OCI-M2 (cell line): ENCODE data around the gene FBXO8.
"Not testable (repeated sequence)": the region's sequence is repeated elsewhere in the genome, so short reads cannot be mapped to it uniquely, and the experiment has no call there.

Experiments
- DNase-seq: peaks from one replicate; lab custom pipeline; 2025; ENCODE audit not compliant: unreplicated experiment; lab: John Stamatoyannopoulos, UW

FBXO8 gene, protein sequence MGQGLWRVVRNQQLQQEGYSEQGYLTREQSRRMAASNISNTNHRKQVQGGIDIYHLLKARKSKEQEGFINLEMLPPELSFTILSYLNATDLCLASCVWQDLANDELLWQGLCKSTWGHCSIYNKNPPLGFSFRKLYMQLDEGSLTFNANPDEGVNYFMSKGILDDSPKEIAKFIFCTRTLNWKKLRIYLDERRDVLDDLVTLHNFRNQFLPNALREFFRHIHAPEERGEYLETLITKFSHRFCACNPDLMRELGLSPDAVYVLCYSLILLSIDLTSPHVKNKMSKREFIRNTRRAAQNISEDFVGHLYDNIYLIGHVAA

DNA sequence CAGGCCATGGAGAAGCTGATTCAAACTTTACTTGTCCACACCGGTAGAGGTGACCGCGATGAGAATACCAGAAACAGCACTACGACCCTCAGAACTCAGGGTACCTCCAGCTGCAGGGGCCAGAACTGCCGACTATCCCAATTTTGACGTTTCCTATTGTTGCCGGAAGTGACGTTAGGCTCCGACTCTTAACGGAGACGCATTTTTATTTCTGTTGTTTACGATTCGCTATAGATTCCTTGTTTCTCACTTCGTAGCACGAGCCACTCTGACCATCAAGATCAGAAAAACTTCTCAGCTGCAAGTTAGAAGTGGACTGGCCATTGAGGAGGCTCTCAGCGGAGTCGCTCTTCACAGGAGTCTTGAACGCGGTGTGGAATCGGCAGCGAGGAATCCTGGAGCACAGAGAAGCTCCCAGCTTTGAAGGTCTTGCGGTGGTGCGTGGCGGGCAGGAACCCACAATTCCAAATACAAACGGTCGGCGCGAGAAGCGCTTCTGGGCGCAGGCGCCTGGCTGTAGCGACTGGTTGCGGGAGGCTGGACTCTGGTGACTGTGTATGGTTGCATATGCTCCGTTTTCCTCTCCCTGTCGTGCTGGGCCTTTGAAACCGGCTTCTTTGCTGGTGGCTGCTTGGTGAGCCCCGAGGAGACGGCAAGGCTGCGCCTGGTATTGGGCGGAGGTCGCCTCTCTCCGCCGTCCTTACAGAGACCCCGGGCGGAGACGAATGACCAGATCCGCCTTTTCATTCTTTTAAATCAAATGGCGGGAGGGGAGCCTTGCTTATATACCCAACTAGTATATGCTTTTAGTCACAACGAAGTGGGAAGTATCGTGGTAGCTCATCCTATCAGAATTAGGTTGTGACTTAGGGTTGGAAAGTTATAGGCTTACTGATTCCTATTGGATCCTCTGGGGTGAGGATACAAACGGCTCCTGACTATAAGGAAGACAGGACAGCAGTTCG, at the start of gene FBXO8, which contains the start of gene CEP44:
Gene FBXO8 (minus strand): TSS at position 161 of the 965 bp plus-strand sequence. CDS start 20,575 bp downstream, outside the sequence.
Gene CEP44 (plus strand): TSS at position 405 of the 965 bp plus-strand sequence. CDS start 15,211 bp downstream, outside the sequence.
- DNase-seq, result peak; percentile 28

DNA sequence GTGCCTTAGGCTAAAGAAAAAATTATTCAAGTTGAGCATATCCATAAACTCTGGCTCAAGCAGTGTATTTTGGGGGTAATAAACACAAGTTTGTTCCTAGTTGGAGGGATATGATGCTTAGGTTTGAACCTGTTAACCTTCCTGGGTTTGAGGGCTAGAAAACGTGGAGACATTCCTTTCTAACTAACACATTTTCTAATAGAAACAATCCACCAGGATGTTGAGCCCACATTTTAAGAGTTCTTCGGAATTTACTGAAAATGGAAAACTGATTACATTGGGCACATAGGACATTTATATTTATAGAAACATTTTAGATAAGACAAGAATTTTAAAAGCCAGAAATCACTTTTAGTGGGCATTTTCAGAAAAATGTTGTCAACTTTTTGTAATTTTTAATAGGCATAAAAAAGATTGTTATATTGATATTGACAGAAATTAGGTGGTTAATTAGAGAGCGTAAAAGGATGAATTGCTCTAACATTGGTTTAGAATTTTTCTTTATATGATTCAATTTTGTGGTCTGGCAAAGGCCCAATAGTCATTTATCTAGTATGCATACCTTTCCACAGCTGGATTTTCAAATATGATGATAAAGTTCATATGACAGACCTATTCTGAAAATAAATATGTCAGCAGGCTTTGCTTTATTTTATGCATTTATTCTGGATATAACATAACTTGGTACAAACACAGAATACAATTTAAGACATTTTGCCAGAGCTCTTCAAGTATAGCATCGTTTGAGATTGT, 49.5 kb upstream of the FBXO8 start:
- no peak for DNase-seq

DNA sequence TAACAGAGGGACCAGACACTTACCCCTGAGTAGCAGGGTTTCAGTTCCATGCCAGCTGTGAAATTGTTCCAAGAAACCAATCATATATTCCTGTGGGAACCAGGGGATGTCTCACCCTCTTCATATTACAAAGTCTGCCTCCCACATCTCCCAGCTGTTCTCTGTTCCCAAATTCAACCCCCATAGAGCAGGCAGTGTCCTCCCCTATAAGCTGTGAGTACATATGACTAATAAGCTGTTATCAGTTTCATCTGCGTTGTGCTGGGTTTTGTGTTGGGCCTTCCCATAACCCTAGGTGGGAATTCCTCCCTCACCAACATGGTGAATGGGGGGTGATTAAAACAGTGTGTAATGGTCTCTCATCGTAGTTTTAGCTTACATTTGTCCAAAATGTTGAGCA, 41.3 kb upstream of the FBXO8 start:
- DNase-seq, result no peak

DNA sequence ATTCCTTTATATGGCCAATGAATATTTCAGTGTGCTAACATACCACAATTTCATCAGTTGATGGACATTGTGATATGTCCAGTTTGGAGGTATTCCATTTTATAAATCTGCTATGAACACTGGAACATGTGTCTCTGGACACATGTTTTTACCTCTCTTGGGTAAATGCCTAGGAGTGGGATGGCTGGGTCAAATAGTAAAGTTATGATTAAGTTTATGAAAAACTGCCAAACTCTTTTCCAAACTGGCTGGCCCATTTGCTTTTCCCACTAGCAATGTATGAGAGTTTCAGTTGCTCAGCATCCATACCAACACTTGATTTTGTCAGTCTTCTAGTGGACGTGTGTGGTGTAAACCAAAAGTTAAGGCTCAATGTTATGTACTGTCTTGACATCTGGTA, 40.8 kb upstream of the FBXO8 start:
- no peak for DNase-seq

DNA sequence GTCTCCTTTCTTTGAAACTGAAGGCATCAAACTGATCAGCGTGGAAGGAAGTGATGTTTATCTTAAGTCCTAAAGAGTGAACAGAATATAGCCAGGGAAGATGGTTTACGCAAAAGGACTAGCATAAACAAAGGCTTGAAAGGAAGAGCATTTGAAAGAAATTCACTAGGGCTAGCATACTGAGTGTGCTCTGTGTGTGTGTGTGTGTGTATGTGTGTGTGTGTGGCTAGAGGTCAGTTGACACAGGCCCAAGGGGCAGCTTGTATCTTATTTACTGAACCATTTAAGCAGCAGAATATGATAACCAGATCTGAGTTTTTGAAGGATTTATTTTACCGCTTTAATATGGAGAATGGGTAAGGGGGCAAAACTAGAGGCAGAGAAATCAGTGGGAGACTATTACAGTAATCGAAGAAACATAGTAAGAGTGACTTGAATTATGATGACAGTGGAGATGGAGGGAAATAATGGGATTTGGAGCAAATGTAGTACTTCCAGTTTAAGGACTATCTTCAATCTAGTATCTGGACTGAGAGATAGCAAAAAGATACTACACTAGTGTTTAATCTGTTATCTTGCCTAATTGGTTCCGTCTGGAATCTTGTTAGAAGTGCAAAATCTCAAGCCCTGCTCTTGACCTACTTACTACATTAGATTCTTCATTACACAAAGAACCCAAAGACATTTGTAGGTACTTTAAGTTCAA, 37.2 kb upstream of the FBXO8 start:
- no peak for DNase-seq

DNA sequence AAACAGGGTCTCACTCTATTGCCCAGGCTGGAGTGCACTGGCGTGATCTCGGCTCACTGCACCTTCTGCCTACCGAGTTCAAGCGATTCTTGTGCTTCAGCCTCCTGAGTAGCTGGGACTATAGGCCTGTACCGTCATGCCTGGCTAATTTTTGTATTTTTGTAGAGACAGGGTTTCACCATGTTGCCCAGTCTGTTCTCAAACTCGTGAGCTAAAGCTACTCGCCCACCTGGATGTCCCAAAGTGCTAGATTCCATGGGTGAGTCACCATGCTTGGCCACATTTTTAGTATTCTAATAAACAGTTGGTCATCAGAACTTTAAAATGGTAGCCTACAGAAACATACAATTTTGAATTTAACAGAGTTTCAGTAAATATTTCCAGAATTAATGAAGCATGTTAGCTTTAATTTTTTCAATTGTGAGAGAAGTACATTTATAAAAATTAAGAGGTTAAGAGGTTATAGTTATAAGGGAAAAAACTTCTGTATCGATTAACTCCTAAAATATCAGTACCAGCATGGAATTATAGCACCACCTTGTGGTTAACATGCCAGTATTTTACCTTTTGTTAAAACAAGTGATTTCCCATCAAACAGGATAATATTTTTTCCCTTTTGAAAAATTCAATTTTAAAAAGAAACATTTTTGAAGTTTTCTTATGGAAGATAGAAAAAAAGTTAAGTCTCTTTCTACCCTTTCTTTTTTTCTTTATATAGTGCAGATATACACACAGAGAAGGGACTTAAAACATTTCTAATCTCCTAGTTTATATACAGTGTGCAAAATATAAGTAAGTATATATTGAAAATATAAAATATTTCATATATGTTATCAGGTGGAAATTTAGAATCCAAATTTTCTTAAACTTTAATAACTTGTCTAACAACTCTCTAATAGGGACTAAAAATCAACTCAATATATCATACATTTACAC, 35.6 kb upstream of the FBXO8 start:
- DNase-seq, result no peak

DNA sequence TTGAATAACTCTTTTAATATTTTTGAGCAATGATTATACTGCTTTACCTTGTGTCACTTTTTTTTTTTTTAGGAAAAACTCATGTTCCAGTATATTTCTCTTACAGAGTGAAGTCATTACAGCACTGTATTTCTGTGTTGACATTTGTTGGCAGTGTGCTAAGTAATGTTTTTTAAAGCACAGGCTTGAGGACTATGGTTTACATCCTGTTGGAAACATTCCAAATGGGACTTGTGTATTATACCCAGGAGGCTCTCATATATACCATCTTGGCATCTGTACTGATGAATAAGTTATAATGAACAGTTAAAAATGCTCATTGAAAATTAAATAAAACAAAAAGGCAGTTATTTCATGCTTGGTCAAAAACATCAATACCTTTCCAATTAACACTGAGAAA, 34.1 kb upstream of the FBXO8 start:
- DNase-seq, result no peak

DNA sequence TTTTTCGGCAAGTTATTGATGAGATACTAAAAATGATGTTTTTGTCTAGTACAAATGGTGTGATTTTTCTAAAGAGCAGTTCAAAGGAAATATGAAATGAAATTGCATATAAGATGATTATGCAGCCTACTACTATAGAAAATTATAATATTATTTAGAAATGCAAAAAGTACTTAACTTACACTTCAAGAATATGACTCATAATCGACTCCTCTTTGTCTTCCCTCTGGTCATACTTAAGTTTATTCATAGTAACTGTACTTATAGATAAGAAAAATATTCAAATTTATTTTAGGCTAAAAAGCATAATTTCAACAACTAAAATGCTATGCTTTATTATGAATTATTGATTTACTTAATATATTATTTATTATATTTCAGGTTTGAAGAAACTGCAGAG, 33.5 kb upstream of the FBXO8 start:
- DNase-seq, result no peak

DNA sequence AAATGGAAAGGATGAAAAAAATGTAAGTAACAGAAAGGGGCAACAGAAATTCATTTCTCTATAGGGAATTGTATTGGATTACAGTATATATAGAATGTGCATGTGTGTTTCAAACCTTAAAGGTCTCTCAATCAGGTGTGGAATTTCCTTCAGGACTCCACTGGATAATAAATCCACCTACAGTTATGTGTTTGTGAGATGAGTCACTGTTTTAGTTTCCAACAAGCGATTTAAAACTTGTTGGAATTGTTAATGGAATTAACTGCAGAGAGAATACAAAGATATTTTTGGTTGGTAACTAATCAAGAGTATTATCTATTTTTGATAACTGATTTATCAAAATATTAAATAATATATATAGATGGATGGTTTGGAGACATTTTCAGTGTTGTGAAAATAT, 33.1 kb upstream of the FBXO8 start:
- no peak for DNase-seq

DNA sequence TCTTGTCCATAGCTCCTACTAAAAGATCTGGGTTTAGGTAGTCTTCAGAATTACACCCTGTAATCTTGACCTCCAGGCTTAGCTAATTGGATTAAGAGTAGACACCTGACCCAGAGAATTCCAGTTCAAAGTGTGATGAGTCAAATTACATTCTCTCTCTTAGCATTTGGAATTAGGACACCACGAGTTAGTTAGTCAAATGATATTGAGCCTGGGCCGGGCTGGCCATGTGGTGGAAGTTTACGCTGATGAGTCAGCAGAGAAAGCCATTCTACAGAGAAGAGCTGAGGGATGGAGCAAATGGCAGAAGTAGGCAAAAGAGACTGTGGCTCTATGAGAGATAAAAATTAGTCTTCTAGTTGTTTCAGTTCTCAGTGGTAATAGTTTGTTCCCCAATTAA, 31.3 kb upstream of the FBXO8 start:
- DNase-seq, result no peak

DNA sequence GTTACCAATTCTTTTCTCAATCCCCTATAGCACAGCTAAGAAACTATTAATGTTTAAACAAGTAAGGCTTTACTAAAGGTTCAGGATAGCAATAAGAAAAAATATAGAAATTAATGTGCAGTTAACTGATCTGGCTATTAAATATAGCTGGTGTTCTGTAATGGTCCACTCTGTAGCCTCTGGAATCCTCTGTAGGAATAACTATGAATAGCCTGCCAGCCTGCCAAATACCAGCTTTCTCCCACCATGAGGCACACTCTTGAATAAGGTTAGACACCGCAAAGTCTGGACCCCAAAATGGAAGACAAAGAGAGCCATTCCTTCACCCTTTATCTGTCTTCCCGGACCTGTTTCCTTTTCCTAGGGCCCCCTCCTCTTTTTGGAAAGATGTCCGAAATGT, 30.8 kb upstream of the FBXO8 start:
- no peak for DNase-seq

DNA sequence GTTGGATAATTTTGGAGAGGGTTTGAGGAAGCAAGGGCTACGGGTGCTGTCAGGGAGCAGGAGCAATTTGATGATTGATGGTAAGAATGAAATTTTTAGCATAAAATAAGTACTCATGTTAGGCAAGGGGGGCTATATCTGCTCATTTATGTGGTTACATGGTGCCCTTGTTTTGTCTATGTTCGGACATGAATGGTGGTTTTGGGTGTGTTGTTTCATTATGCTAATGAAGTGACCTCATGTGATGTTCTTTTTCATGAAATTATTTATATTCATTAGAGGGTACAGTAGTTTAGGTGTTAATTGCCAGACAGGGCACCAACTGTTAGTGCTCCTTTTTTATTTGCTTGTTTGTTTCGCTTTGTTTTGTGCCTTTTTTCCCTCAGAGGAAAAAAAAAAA, 29.5 kb upstream of the FBXO8 start:
- no peak for DNase-seq

DNA sequence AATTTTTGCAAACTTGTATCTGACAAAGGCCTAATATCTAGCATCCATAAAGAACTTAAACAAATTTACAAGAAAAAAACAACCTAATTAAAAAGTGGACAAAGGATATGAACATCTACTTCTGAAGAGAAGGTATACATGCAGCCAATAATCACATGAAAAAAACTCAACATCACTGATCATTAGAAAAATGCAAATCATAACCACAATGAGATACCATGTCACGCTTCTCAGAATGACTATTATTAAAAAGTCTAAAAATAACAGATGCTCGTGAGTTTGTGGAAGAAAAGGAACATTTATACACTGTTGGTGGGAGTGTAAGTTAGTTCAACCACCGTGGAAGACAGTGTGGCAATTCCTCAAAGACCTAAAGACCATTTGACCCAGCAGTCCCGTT, 24.2 kb upstream of the FBXO8 start:
- DNase-seq, result no peak

DNA sequence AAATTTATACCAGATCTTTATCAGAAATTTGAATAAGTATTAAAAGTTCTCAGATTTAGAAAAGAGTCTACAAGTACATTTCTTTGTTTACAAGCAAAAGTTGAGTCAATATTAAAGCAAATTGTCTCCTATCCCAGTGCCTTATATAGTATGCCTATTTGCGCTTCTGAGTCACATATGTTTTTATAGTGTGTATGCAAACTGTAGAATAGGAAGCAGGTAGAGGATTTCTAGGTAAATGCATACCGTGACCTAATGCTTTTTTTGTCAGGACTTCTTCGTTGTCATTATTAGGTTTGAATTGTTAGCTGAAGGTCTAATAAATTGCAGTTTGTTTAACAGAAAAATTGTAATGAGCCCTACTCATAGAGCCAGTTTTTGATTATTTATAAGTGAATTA, 22.5 kb upstream of the FBXO8 start:
- DNase-seq, result no peak

DNA sequence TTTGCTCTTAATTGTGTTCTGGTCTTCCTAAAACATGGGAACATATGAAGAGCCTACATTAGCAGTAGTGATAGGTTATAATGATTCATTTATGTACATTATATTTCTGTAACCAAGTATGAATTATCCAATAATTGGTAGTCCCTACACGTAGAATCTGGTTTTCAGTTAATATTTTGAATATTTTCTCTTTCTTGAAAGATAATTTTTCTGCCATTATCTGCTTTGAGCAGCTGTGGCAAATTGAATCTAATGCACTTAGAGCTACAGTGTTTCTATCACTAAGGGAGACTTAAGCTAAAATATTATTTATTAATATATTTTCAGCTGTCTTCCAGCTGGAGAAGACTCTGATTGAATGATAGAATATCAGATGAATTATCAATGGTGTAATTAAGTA, 21.2 kb upstream of the FBXO8 start:
- no peak for DNase-seq

DNA sequence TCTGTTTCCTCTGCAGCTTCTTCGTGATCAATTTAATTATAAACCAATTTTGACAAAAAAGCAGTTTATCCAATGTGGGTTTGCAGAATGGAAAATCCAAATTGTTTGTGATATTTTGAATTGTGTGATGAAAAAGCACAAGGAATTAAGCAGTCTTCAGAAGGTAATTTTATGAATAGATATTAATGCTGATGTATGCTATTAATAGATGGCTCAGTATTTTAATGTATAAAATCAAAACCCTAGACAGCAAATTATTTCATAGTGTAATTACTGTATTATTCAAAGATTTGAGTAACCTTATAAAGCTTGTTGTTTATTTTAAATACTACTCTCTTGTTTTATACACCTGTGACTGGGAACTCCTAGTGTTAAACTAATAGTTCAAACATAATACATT, 20.2 kb upstream of the FBXO8 start:
- no peak for DNase-seq

DNA sequence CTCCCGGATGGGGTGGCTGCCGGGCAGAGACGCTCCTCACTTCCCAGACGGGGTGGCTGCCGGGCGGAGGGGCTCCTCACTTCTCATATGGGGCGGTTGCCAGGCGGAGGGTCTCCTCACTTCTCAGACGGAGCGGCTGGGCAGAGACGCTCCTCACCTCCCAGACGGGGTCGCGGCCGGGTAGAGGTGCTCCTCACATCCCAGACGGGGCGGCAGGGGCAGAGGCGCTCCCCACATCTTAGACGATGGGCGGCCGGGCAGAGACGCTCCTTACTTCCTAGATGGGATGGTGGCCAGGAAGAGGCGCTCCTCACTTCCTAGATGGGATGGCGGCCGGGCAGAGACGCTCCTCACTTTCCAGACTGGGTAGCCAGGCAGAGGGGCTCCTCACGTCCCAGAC, 11.7 kb upstream of the FBXO8 start:
- not testable (repeated sequence) for DNase-seq

DNA sequence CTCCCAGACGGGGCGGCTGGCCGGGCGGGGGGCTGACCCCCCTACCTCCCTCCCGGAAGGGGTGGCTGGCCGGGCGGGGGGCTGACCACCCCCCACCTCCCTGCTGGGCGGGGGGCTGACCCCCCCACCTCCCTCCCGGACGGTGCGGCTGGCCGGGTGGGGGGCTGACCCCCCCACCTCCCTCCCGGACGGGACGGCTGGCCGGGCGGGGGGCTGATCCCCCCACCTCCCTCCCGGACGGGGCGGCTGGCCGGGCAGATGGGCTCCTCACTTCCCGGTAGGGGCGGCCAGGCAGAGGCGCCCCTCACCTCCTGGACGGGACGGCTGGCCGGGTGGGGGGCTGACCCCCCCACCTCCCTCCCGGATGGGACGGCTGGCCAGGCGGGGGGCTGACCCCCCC, 11.2 kb upstream of the FBXO8 start:
- not testable (repeated sequence) for DNase-seq

DNA sequence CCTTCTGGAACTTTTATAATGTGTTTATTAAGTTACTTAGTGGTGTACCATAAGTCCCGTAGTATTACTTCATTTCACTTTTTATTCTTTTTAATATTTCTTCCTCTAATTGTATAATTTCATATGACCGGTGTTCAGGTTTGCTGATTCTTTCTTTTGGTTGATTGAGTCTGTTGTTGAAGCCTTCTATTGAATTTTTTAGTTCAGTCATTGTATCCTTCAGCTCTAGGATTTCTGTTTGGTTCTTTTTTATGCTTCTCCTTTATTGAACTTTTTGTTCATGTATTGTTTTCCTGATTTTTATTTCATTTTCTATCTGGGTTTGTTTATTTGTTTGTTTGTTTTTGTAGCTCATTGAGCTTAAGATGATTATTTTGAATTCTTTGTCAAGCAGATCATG, 9.0 kb upstream of the FBXO8 start:
- no peak for DNase-seq

DNA sequence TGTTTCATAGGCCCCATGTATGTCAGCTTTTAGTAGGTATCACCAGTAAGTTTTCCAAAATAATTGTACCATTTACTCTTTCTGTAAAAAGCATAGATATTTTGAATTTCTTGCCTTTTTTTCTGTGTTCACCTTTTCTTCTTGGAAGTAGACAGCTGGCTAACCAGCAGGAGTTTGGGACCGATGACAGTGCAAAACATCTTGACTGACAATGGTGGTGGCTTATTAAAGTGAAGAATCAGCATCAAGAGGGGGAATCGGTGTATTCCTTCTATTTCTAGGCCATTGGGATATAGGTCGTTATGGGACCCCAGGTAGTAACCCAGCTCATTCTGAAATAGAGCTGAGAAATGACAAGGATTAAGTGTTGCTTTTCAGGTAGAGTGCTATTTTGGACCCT, 3.4 kb upstream of the FBXO8 start:
- no peak for DNase-seq
